ENCODE data around the gene FAM193B.

The FAM193B gene

DNA sequence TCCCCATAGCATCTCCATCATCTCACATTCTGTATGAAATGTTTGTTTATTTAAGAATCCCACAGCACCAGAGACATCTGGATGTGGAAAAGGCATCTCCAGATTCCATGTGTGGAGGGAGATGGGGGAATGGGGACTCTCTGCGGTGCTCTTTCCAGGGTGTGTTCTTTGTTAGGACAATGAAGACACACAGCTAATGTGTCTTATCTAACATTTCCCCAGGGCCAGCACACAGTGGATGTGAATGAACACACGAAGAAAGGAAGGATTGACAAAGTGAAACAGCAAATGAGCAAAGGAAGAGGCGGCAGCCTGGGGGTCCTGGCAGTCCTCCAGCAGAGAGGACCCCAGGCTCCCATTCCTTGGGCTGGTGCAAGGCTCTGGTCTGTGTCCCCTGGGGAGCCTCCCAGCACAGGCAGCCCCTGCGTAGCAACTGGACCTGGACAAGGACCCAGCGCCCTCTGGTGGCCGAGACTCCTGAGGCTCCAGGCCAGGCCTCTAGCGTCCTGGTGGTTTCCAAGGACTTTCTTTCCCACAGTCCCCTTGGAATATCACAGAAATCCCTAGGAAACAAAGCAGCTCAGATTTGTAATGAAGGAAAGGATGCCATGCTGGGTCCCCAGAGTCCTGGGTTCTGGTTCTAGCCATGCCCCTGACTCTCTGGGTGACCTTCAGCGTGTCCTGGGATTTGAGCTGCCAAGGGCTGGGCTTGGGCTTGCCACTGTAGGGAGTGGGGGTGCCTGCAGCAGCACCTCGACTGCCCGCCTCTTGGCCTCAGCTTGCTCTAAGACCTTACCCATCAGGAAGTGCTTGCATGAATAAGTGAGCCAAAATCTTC, 53.5 kb downstream of the FAM193B start:
- DNase-seq (ENCODE audit: low read depth): peak; percentile 86

DNA sequence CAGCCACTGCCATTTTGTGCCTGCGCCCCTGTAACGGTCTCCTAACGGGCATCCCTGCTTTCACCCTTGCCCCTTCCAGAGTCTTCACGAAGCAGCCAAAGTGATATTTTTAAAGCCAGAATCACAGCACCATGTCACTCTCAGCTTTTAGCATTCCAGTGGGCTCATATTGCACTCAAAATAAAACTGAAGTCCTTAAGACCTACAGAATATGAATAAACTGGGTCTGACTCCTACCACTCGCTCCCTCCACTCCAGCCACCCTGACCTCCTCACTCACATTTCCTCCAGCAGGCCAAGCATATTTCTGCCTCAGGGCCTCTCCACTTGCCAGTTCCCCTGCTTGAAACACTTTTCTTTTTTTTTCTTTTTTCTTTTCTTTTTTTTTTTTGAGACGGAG, 54.5 kb downstream of the FAM193B start:
- no peak for DNase-seq (ENCODE audit: low read depth)

DNA sequence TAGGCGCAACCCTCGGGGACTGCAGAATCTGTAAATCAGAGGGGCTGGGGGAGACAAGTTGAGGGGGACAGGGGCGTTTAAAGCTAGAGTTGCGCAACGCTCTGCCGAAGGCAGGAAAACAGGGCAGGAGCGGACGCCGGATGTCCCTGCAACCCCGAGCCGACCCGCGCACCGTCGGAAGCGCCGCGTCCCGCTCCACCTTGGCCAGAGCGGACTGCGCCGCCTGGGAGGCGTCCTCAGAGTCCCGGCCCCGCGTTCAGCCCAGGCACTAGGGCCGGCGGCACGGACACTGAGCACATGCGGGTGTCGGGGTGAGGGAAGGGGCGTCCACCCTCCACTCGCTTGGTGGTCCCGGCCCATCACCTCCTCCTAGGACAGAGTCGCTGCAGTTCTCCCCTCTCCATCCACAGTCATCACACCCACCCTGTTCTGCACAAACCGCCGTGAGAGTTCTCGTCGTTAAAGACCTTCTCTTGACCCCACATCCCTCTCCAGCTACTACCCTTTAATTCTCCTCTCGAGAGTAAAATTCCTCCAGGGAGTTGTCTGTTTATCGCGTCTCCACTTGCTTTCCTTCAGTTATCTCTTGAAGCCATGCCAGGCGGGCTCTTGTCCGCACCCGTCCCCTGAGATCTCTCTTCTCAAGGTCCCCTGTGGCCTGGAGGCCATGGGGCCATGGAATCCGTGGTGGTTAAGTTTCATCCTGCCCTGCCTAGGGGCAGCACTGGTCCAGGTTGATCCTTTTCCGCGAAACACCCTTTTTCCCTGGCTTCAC, 56.2 kb downstream of the FAM193B start:
- no peak for DNase-seq (ENCODE audit: low read depth)

DNA sequence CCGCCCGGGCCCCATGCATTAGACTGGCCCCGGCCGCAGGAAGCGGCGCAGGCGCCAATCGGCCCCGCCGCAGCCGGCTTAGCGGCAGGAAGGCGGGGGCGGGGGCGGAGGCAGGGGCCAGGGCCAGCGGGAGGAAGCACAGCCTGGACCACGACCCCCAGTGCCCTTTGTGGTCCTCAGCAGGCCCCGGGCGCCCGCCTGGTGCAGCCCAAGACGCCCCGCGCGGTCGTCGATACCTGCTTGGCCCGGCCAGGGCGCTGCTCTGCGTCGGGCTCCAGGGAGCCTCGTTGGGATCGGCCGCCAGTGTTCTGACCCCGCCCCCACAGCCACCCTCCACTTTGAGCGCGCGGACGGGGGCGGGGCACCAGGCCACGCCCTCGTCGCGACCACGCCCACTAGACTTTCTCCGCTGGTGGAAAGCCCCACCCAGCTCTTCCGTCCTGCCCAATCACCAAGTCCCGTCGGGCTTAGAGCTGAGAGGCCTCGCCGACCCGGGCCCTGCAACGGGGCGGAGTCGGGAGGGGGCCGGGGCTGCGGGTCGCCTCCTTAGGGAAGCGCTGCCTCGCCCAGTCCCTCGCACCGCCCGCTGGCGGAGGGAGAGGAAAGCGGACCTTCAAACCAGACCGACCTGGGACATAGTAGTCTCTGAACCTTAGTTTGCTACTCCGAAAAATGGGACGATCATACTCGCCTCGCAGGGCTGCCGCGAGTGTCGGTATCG, 56.9 kb downstream of the FAM193B start, which contains the start of gene PDLIM7:
Gene PDLIM7 (minus strand): TSS at position 313 of the 721 bp plus-strand sequence. CDS start 1,092 bp downstream, outside the sequence.
- DNase-seq (ENCODE audit: low read depth): peak; percentile 95

DNA sequence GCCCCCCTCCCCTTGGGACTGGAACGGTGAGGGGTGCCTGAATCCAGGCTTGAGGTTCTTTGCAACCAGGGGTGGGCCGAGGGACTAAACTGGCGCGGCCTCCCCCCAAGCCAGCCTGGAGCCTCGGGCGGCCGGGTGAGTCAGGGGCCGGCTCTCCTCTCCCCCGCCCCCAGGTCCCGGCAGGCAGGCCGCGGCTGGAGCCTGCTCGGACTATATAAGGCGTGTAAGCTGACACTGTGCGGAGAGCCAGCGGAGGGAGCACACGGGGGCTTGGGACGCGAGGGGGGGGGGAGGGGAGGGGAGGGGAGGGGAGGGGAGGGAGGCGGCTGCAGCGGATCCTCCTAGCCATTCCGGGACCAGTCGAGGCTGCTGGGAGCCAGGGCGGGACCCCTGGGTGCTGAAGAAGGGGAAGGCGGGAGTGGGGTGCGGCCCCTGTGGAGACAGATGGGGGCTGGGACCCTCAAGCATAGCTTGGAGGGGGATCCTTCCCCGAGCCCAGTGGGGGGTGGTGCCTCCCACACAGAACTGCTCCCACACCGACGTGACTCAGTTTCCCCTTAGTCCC, 57.6 kb downstream of the FAM193B start:
- DNase-seq (ENCODE audit: low read depth): no peak

DNA sequence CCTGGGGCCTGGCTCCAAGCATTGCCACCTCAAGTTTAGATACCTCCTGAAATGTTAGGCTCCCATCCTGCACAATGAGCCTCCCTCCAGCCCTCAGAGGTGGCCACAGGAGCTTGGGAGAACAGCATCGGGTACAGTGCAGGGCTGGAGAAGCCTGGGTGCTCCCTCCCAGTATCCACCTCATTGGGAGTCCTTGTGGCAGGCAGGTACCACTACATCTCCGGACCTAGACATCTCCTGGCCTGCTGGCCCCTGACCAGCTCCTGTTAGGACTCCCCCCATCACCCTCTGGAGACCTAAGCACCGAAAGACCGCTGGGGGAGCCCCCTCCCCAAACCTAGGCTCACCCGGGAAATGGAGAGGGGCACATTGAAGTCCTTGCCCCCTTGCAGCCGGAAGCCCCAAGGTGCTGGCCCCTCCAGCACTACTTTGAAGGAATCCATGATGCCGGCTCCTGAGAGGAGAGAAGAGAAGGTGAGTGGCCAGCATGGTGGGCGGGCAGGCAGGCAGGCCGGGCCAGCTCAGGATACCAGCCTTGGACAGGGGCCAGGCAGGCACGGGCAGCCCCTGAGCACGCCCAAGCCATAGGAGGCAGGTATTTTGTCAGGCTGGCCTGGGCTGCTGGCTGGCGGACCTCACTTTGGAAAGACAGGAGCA, 58.2 kb downstream of the FAM193B start:
- no peak for DNase-seq (ENCODE audit: low read depth)

DNA sequence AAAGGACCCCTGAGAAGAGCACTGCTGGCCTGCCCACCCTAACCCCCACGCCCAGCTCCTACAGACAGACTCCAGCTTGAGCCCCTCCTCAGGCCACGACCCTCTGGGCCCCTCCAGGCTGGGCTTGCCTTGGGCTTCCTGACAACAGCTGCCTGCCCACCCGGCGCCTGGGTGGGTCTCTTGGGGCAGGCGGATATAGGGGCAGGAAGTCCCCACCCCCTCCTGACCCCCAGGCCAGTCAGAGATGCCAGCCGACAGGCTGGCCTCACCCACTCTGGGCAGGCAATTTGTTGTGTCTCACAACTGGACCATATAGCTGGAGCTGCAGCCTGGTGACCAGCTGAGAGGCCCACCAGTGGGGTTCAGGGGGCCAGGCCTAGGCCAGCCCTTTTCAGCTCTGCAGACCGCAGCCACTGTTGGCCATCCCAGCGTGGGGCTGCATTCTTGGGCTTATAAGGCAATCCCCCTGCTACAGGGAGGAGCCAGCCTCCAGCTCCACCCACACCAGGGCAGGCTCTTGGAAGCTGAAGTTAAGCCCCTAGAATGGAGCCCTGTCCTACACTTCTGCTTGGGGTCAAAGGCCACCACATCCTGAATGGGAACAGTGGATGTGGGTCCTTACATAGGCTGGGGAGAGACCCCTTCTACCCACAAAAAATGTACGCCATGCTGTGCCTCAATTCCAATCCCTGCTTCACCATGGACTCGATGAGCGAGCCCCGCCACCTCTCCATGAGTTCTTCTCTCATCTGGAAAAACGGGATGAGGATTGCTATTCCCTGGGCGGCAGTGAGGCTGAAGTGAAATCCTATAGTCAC, 58.9 kb downstream of the FAM193B start:
- DNase-seq (ENCODE audit: low read depth): no peak

DNA sequence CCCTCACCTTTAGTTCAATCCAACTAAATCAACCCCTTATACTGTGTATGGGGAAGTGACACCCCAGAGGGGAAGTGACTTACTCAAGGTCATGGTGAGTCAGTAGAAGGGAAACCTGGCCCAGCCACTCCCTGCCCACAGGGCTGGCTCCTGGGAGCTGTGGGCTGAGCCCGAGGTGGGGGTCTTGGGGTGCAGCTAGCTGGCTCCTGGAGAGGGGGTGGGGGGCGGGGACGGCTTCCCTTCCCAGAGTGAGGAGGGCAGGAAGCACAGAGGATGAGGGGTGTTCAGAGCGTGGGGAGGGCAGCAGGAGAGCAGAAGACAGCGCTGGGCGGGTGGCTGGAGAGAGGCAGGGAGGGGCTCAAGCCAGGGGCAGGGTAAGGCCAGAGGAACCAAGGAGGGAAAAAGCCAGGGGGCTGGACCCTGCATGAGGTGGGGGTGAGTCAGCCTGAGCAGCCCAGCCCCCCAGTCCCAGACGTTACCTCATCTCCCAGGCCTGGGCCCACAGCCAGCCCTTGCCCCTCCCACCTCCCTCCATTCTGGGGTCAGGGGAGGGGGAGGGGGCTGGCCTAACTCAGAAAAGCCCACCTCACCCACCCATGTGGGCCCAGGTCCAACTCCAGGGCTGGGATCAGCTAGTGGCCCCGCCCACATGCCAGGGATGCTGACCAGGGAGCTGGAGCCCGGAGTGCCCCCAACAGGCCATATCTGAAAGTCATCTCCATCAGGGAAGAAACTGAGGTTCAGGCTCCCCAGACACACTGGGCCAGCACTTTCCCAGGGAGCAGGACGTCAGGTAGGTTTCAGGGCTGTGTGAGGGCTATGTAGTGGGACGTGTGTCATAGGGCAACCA, 59.8 kb downstream of the FAM193B start:
- no peak for DNase-seq (ENCODE audit: low read depth)

DNA sequence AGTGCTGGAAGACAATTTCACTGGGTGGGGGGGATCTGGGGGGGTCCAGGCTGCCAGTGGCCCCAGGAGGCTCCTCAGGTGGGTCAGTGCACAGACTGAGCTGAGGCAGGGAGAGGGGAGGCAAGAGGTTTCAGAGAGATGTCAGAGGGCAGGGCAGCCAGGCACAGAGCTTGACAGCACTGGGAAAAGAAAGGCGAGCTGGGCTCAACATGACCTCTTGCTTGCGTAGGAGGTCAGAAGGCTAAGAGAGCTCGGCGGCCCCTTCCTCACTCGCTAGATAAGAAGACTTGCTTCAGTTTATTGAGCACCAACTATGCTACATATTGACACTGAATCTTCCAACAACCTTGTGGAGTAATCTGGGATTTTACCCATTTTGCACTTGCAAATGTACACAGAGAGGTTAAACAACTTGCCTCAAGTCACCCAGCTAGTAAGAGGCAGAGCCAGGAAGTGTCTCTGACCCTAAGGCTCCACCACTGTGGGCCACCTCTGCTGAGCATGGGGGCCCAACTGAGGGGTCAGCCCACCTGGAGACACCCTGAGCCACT, 60.5 kb downstream of the FAM193B start:
- DNase-seq (ENCODE audit: low read depth): no peak

DNA sequence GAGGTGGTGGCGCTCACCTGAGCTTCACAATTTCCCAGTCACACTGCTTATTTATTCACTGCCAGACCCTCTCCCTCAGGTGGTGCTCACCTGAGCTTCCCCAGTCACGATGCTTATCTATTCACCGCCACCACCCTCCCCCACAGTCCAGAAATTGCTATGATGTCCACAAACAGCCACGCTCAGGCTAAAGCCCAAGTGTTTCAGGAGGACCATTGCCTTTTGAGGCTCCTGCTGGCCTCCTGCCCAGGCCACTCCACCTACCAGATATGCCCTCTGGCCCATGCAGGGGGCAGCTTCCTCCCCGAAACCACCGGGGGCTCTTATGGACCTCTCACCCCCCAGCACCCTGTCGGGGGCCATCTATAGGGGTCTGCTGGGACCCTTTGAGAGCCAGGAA, 61.5 kb downstream of the FAM193B start:
- DNase-seq (ENCODE audit: low read depth): no peak

DNA sequence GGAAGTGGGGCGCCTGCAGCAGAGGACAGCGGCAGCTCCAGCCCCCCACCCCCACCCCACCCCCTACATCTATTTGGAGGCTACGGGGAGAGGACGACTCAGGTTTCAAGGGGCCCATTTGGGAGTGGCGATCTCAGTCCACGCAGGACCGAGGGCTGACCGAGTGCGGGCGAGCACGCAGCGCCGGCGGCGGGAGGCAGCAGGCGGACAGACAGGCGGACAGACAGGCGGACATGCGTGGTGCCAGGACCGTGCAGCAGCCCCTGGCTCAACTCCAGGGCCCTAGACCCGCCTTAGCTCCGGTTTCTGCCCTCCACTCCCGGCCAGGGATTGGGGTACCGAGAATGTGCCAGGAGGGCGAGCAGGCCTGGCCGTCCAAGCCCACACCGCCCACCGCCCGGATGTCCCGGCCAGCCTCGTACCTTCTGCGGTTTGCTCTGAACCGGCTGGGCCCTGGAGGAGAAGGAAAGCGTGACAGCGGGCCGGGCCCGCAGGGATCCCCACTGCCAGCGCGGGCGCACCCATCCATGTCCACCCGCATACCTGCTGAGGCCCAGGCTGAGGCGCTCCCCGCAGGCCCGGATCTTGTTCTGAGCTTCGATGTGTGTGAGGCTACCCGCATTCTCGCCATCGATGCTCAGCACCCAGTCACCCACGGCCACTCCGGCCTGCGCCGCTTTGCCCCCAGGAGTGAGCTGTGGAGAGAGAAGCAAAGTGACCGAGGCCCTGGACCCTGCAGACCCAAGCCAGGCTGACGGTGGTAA, 62.2 kb downstream of the FAM193B start:
- DNase-seq (ENCODE audit: low read depth): no peak

DNA sequence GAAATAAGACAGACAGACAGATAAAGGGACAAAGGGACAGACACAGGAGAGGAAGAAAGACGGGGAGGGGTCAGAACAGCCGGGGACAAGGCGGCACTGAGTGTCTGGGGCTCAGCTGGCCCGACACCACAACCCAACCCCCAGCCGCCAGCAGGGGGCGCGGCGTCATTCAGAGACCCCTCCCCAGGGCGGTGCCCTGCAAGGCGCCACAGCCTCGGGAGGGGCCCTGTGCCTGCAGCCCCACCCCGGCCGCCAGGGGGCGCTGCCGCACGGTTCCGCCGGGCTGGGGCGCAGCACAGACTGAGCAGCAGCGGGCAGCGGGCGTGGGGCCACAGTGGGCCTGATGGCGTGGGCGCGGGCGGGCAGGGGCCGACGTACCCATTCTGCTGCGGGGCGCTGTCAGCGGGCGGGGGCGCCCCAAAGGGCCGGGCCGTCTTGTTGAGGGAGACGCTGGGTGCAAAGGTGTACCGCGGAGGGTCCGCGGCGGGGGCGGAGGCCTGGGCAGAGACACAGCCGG, 62.9 kb downstream of the FAM193B start:
- DNase-seq (ENCODE audit: low read depth): no peak

DNA sequence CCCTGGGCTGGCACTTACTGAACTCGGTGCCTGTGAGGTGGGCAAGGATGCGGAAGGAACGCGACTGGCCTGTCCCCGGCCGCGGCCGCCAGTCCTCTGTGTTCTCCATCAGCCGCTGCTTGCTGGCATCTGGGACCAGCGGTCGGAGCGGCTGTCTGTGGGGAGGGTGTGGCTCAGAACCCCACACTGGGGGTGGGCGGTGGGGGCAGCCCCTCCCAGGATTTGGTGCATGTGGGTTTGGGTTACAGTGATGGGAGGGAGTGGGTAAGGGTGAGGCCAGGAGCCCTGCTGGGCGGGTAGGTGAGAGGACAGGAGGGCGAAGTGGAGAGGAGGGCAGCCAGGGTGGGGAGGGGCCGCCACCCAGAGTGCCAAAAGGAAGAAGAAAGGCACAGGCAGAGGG, 63.4 kb downstream of the FAM193B start:
- DNase-seq (ENCODE audit: low read depth): no peak

DNA sequence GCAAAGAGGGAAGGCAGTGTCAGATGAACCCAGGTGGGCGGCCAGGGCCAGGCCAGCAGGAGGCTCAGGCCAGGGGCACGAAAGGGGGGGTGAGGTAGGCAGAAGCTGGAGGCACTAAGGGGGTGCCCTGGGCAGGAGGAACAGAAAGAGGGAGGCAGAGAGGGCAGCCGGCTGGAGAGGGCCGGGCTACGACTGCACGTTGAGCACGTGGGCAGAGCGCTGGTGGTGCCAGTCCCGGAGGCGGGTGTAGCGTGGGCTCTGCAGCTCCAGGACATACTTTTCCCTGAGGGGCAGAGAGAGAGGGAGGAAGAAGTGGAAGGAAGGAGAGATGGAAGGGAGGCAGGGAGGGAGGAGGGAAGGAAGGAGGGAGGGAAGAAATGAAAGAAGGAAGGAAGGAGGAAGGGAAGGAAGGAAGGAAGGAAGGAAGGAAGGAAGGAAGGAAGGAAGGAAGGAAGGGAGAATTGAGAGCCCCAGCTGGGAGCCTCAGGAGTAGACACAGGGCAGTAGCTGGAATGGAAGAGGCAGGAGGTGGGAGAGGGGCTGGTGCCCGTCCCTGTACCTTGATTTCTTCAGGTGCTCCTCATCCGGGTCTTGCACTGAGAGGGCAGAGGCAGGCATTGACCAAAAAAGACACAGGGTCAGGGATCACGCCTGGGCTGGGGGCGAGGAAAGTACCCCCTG, 63.9 kb downstream of the FAM193B start:
- DNase-seq (ENCODE audit: low read depth): no peak

DNA sequence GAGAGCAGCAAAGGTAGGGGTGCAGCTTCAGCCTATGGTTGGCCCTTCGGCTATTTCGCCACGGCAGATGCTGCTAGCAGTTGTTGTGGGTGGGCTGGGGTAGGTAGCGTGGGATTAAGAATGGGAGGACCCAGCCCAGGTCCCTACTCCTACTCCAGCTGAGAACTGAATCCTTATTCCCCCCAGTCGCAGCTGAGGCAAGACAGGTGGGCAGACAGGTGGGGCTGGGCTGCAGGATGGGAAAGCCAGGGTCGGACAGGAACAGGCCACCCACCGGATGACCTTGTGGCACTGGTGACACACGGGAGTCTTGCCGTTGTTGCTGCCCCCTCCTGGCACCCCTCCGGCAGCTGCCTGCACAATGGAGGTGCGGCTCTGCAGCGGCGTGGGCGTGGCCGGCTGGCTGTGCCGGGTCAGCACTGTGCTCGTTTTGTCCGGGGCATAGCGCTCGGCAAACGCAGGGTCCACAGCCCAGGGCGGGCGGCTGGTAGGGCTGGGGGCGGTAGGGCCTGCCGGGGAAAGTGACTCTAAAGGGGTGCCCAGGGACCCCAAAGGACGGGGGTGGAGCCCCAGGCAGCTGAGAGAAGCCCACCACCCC, 65.1 kb downstream of the FAM193B start:
- no peak for DNase-seq (ENCODE audit: low read depth)

DNA sequence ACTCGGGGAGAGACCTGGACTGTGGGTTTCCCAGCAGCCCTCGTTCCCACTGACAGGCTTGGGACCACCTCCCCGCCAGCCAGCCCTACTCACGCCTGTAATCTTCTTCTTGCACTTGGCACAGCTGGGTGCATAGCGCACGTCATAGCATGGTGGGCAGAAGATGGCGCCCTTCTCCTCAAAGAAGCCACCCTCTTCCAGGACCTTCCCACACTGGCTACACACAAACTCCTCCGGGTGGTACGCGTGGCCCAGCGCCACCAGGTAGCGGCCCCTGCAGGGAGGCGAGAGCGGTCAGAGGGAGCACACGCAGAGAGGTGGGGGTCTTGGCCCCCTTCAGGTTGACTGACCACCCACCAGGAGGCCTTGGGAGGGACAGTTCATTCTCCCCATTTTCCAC, 66.4 kb downstream of the FAM193B start:
- no peak for DNase-seq (ENCODE audit: low read depth)

DNA sequence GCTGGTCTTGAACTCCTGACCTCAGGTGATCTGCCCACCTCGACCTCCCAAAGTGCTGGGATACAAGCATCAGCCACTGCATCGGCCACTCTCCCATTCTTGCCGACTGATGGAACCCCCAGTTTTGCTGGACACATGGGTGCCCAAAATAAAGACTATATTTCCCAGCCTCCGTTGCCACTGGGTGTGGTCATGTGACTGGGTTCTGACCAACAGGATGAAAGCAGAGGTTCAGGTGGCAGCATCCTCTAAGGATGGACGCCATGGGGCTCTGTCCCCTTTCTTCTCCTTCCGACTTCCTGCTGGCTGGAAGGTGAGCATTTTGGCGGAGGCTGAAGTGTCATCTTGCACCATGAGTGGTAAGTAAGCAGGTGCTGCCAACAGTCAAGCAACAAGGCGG, 67.2 kb downstream of the FAM193B start:
- no peak for DNase-seq (ENCODE audit: low read depth)

DNA sequence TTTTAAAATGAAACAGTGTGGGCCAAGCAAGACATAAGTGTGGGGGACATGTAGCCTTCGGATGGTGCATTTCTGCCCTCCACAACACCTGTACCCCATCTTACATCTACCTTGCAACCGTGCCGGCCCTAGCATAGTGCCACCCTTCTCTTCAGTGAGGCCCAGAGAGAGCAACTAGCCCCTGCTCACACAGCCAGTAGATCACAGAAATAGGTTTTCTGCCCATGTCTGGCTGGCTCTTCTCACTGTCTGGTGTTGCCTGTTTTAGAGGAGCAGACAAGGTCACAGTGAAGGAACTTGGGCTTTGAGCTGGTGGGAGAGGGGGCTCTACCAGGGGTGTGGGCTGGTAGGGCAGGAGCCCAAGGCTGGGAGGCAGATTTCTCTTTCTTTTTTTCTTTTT, 68.1 kb downstream of the FAM193B start:
- no peak for DNase-seq (ENCODE audit: low read depth)
